Right lobe of liver (tissue), 6 donors: ENCODE results near the gene MTM1. TPM values are rescaled to one million over a fixed set of nuclear protein-coding genes. Genes with fewer than 3 reads are reported as not detected.

Source experiments
- ATAC-seq, 4 donors: fragments of 200-7000 bp; cut with Tn5 transposase; one replicate each; pipeline ENCODE4 v1.9.1; 2020; ENCODE audit warnings: mild to moderate bottlenecking in 4 of 4, moderate library complexity in 4 of 4
- DNase-seq, 3 donors: peaks; one replicate each; pipeline ENCODE4 v3.0.0-alpha.2; 2020
- H3K27ac ChIP-seq, 3 donors: fragments of 200-600 bp; one replicate each; pipeline ENCODE4 v1.8.0; 2022
- H3K27me3 ChIP-seq, 2 donors: fragments of 200-600 bp; one replicate each; pipeline ENCODE4 v1.8.0; 2022
- H3K36me3 ChIP-seq, 4 donors: fragments of 200-600 bp; sonication (generic) in 1 of 4; one replicate each; pipeline versions ENCODE4 v1.5.1 to v1.8.0; 2017 to 2022; ENCODE audit warnings: control low read depth in 1 of 4
- H3K4me1 ChIP-seq, 4 donors: fragments of 200-600 bp; sonication (generic) in 1 of 4; one replicate each; pipeline versions ENCODE4 v1.5.1 to v1.8.0; 2017 to 2022; ENCODE audit warnings: control low read depth in 1 of 4
- H3K4me3 ChIP-seq, 3 donors: fragments of 200-600 bp; one replicate each; pipeline ENCODE4 v1.8.0; 2022
- H3K9me3 ChIP-seq, 4 donors: fragments of 200-600 bp; sonication (generic) in 1 of 4; one replicate each; pipeline versions ENCODE4 v1.5.1 to v1.8.0; 2017 to 2022; ENCODE audit warnings: control low read depth in 1 of 4
- CTCF ChIP-seq, 4 donors: fragments of 200-600 bp in 3 of 4; fragments of 450-650 bp in 1 of 4; IDR thresholded peaks; one replicate each; pipeline versions ENCODE4 v1.5.1 to v1.8.0; 2016 to 2022; ENCODE audit warnings: antibody characterized with exemption in 4 of 4, mild to moderate bottlenecking in 2 of 4
- POLR2A ChIP-seq: fragments of 450-650 bp; IDR thresholded peaks from one replicate; pipeline ENCODE4 v1.6.1; 2017; ENCODE audit warnings: antibody characterized with exemption, mild to moderate bottlenecking
- WGBS: methylation state at CpG from one replicate; pipeline ENCODE4 v1.1.6; 2018; ENCODE audit warnings: low coverage, low lambda C conversion rate; ENCODE audit not compliant: insufficient coverage; ENCODE audit errors: missing lambda C conversion rate; 5-methylcytosine and 5-hydroxymethylcytosine counted together
- intact Hi-C, 2 donors: fragments of 100-400 bp; cut with DNase I; formaldehyde crosslinking; loops; one replicate each; pipeline versions ENCODE4 v1.11.2 to v1.14.1; 2022
- total RNA-seq, 6 experiments: library from RNA; depleted of rRNA in 2 of 6; stranded (reverse); fragments of >200 nt in 2 of 6; fragmentation: NEBNext Ultra II Directional in 3 of 6; extraction: Animal tissue kit (Norgen Biotek cat#: 25700) in 3 of 6; gene quantifications; one replicate each; pipeline versions ENCODE4 v1.1.0 to v1.2.4, GENCODE V29; 2016 to 2023
- donor health status: DM: no; HTN: yes; CAD: no.
- donor health status: DM: no; HTN: no; CAD: no.
- donor health status: DM: no; HTN: no; CAD: no.
- donor health status: DM: no; HTN: yes; CAD: no.
- donor health status: DM: no; HTN: yes; CAD: no.

The MTM1 gene
- total RNA-seq, 6 experiments from 2014 or later: 9.8 to 18.0 (median 13.5) TPM

- no peak for TF ChIP-seq CTCF (IDR thresholded peaks at IDR 0.05)
- no peak for TF ChIP-seq POLR2A
- H3K4me3 ChIP-seq: no peak overlapping the region
- no peak overlapping the region for H3K27ac ChIP-seq
- intact Hi-C loops: no loop called here
- H3K9me3 ChIP-seq: no peaks in the 10 kb centered on the region
- no peak for ATAC-seq
- WGBS: 61% methylated on average over 2 of the region's 2 CpGs
- H3K36me3 ChIP-seq: peaks cover 0 to 7% (median 0%) of the 10 kb centered on the region in 4 donors
- no peaks in the 10 kb centered on the region for H3K27me3 ChIP-seq
- no peak for DNase-seq
- no peaks in the 10 kb centered on the region for H3K4me1 ChIP-seq
These were observed 83.5 kb downstream of the MTM1 start for GRCh38 chrX:150651906-150652305.

GRCh38 chrX:150655788-150656187, 87.4 kb downstream of the MTM1 start:
- TF ChIP-seq CTCF (IDR thresholded peaks at IDR 0.05) (no peak), POLR2A (no peak)
- no peak overlapping the region for H3K27ac ChIP-seq
- intact Hi-C loops: no loop called here
- no peaks in the 10 kb centered on the region for H3K27me3 ChIP-seq
- ATAC-seq (peak in 3 of 4 donors; percentile 46 to 56 (median 48)), DNase-seq (no peak)
- no peaks in the 10 kb centered on the region for H3K4me1 ChIP-seq
- peaks cover 0 to 3% (median 0%) of the 10 kb centered on the region in 4 donors for H3K36me3 ChIP-seq
- H3K9me3 ChIP-seq: no peaks in the 10 kb centered on the region
- no peak overlapping the region for H3K4me3 ChIP-seq
- 23% methylated on average over 2 of the region's 2 CpGs for WGBS

GRCh38 chrX:150663073-150663472, 94.7 kb downstream of the MTM1 start:
- intact Hi-C loops: no loop called here
- Histone ChIP-seq H3K36me3 (no peaks in the 10 kb centered on the region), H3K27ac (no peak overlapping the region), H3K27me3 (no peaks in the 10 kb centered on the region), H3K4me3 (no peak overlapping the region), H3K9me3 (no peaks in the 10 kb centered on the region), H3K4me1 (peaks cover 0 to 10% (median 2%) of the 10 kb centered on the region in 4 donors)
- no peak for DNase-seq
- no peak for ATAC-seq
- WGBS: 50% methylated on average over 1 of the region's 2 CpGs
- TF ChIP-seq POLR2A (no peak), CTCF (IDR thresholded peaks at IDR 0.05) (no peak)

- intact Hi-C loops: no loop called here
- H3K4me1 ChIP-seq: peaks cover 0 to 10% (median 2%) of the 10 kb centered on the region in 4 donors
- no peaks in the 10 kb centered on the region for H3K27me3 ChIP-seq
- no peaks in the 10 kb centered on the region for H3K9me3 ChIP-seq
- TF ChIP-seq POLR2A (no peak), CTCF (IDR thresholded peaks at IDR 0.05) (no peak)
- ATAC-seq (peak; percentile 71 to 82 (median 77)), DNase-seq (peak; percentile 52 to 79 (median 65))
- no peaks in the 10 kb centered on the region for H3K36me3 ChIP-seq
- 12% methylated on average over 2 of the region's 2 CpGs for WGBS
- no peak overlapping the region for H3K4me3 ChIP-seq
- peak overlapping the region in 2 of 3 donors; percentile 7 to 9 for H3K27ac ChIP-seq
These were observed 95.9 kb downstream of the MTM1 start for GRCh38 chrX:150664290-150664689.

- ATAC-seq (no peak), DNase-seq (no peak)
- no peak overlapping the region for H3K27ac ChIP-seq
- no peaks in the 10 kb centered on the region for H3K9me3 ChIP-seq
- no peak for TF ChIP-seq CTCF (IDR thresholded peaks at IDR 0.05)
- no peak for TF ChIP-seq POLR2A
- H3K4me1 ChIP-seq: no peaks in the 10 kb centered on the region
- WGBS: 46% methylated on average over 2 of the region's 2 CpGs
- no peak overlapping the region for H3K4me3 ChIP-seq
- no peaks in the 10 kb centered on the region for H3K36me3 ChIP-seq
- no peaks in the 10 kb centered on the region for H3K27me3 ChIP-seq
- intact Hi-C loops: no loop called here
These were observed 107.8 kb downstream of the MTM1 start for GRCh38 chrX:150676221-150676620.
